Activated CD4-positive, alpha-beta T cell treated with anti-CD3 and anti-CD28 coated beads, Interleukin-2, amount 50 U/mL, for 16 hours (primary cell): ENCODE measurements around the gene IFNAR1.
"Not testable (repeated sequence)": the region's sequence is repeated elsewhere in the genome, so short reads cannot be mapped to it uniquely, and the experiment has no call there.

Experiments
- DNase-seq: peaks from one replicate; pipeline ENCODE4 v3.0.0-alpha.2; 2020

Gene IFNAR1

DNA sequence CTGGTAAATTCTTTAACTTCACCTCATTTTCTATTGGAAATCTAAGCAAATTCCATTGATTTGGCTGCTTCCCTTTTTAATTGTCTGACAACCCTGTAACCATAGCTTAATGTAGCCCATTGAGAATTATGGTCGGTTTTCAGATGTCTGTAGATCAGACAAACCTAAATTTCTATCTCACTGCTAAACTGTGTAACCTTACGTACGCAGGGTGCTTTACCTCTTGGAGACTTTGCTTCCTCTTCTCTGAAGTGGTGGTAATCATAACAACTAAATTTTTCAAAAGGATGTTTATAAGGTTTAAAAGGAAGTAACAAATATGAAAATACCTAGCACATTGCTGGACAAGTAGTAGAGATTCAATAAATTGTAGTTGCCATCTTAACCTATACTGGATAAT, 25.9 kb downstream of the IFNAR1 start:
- no peak for DNase-seq

DNA sequence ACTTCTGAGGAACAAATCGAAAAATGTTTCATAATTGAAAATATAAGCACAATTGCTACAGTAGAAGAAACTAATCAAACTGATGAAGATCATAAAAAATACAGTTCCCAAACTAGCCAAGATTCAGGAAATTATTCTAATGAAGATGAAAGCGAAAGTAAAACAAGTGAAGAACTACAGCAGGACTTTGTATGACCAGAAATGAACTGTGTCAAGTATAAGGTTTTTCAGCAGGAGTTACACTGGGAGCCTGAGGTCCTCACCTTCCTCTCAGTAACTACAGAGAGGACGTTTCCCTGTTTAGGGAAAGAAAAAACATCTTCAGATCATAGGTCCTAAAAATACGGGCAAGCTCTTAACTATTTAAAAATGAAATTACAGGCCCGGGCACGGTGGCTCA, 30.6 kb downstream of the IFNAR1 start:
- DNase-seq, result no peak

DNA sequence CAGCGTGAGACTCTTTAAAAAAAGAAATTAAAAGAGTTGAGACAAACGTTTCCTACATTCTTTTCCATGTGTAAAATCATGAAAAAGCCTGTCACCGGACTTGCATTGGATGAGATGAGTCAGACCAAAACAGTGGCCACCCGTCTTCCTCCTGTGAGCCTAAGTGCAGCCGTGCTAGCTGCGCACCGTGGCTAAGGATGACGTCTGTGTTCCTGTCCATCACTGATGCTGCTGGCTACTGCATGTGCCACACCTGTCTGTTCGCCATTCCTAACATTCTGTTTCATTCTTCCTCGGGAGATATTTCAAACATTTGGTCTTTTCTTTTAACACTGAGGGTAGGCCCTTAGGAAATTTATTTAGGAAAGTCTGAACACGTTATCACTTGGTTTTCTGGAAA, 31.2 kb downstream of the IFNAR1 start:
- no peak for DNase-seq

- DNase-seq, result no peak
These were observed 32.4 kb downstream of the IFNAR1 start for GRCh38 chr21:33357177-33357576.

GRCh38 chr21:33359446-33359845, 34.7 kb downstream of the IFNAR1 start:
- DNase-seq, result no peak

GRCh38 chr21:33360281-33360680, 35.5 kb downstream of the IFNAR1 start:
- DNase-seq, result no peak

DNA sequence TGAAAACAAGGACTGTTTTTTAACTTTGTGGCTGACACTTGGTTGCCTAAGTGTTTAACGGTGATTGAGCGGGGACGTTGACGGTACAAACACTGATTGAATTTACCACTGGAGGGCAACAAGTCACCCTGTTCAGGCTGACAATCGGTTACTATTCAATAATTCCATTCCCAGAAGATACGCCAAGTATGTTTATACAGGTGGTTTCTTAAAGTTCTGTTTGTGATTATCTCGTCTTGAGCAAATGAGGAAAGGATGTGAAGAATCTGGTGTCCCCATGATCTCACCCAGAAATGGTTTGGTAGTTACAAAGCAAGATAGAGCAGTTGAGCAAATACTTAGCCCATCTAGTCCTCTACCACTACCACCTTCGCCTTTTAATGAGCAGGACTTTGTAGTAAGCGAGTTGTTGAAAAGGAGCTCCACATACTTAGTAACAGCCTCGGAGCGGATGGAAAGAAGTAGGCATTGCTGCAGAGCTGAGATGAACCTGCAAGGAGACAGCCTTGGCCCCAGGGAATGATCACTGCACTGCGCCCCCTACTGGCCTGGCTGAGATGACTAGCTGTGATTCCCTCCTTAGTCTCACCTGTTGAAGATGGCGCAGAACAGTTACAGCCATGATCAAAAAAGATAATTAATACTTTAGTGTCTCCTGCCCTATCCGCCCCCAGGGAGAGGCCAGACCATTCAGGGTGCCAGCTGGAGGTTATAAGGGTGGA, 36.3 kb downstream of the IFNAR1 start:
- peak; percentile 84 for DNase-seq

- DNase-seq, result peak; percentile 58
These were observed 37.3 kb downstream of the IFNAR1 start for GRCh38 chr21:33362044-33362555.

DNA sequence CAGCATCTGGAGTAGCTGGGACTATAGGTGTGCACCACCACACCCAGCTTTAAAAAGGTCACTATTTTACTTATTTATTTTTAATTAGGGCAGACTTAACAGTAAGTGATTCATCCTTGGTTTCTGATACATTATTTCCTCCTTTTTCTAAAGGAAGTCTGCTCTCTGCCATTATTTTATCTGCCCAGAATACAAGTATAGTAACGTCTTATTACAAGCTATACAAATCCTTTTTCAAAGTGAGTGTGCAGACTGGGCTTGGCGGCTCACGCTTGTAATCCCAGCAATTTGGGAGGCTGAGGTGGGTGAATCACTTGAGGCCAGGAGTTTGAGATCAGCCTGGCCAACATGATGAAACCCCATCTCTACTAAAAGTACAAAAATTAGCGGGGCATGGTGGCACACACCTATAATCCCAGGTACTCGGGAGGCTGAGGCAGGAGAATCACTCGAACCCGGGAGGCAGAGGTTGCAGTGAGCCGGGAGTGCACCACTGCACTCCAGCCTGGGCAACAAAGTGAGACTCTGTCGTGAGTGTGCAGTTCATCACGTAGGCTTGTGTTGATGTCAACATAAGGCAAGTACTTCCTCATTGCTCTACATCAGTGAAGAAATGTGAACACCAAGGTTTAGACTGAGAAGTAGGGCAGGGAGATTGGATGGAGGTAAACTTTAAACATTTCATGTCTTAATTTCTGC, 39.3 kb downstream of the IFNAR1 start:
- DNase-seq, result not testable (repeated sequence)

GRCh38 chr21:33364830-33365229, 40.1 kb downstream of the IFNAR1 start:
- no peak for DNase-seq

DNA sequence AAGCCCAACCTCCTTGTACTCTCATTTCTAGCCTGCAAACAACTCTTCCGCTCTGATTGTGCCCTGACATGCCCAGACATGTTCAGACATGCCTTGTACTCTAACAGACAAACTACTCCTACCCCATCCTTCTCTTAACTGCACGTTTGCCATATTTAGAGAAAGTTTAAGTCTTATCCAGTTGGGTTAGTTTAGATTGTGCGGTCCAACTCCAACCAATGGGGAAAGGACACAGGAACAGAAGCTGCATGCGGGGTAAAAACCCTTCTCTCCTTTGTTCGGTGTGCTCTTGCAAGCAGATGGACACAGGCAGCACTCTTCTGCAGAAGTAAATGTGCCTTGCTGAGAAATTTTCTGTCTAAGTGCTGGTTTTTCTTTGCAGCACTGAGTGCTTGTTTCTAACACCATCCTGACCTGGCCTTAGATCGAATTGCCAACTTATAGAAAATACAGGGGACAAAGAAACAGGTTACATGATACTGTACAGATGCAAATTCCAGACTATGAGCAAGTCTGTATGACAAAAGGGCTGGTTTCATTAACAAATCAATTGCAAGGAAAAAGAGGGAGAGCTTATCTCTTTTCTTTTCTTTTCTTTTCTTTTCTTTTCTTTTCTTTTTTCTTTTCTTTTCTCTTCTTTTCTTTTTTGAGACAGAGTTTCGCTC, 42.7 kb downstream of the IFNAR1 start:
- no peak for DNase-seq

DNA sequence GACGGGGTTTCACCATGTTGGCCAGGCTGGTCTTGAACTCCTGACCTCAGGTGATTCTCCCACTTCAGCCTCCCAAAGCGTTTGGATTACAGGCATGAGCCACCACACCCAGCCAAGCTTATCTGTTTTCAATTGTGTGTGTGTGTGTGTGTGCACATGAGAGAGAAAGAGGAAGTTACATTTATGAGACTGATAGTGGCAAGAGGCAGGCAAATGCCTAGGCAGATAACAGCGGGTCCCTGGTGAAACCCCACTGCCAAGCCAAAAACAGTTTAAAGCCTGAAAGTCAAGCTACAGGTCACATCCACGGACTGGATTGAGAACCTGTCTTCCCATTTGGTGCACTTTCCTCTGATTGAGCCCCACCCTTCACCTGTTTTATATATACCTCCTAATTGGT, 43.4 kb downstream of the IFNAR1 start:
- no peak for DNase-seq

GRCh38 chr21:33368576-33368975, 43.8 kb downstream of the IFNAR1 start:
- DNase-seq, result no peak

DNA sequence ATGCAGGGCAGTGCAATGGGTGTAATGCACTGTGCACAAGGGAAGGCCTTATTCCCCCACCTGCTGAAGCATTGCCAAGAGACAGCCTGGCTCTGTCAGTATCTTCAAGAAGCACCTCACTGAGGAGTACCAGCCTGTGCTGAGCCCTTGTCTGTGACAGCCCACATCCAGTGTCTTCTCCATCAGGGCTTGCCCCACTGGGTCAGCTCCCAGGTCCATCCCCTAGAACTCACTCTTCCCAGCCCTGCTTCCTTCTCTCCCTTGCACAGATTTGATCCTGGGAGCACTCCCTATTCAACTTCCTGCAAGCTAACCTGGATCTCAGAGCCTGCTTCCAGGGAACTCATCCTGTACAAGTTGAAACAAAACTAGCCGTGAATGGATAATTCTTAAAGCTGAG, 44.8 kb downstream of the IFNAR1 start:
- no peak for DNase-seq

DNA sequence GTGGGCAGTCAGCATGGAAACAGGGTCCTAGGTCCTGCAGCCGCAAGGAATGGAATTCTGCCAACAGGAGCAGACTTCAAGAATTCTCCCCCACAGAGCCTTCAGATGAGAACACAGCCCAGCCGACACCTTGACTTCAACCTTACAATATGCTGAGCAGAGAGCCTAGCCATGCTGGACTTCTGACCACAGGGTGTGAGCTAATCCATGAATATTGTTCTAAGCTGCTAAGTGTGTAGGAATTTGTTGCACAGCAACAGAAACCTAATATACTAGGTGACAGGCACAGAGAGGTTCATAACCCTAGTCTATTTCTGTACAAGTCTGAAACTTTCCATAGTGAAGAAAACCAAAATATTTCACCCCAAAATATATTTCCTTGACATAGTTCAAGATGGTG, 45.5 kb downstream of the IFNAR1 start:
- no peak for DNase-seq

- no peak for DNase-seq
These were observed 46.6 kb downstream of the IFNAR1 start for GRCh38 chr21:33371366-33371765.

DNA sequence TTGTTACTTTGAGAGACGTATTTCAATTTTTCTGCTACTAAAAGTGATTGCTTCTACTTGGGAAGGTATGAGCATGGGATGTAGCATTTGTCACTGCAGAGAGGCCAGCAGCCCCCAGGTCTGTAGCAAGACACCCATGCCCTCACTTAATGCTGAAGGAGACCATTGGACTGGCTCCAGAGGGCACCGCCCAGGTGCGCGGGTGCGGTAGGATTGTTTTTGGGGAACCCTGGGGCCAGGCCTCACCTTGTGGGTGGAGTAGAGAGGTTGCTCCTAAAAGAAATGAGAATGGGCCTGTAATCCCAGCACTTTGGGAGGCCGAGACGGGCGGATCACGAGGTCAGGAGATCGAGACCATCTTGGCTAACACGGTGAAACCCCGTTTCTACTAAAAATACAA, 47.8 kb downstream of the IFNAR1 start:
- DNase-seq, result no peak

GRCh38 chr21:33373451-33373850, 48.7 kb downstream of the IFNAR1 start:
- DNase-seq, result no peak

GRCh38 chr21:33374080-33374449, 49.3 kb downstream of the IFNAR1 start:
- DNase-seq, result no peak

DNA sequence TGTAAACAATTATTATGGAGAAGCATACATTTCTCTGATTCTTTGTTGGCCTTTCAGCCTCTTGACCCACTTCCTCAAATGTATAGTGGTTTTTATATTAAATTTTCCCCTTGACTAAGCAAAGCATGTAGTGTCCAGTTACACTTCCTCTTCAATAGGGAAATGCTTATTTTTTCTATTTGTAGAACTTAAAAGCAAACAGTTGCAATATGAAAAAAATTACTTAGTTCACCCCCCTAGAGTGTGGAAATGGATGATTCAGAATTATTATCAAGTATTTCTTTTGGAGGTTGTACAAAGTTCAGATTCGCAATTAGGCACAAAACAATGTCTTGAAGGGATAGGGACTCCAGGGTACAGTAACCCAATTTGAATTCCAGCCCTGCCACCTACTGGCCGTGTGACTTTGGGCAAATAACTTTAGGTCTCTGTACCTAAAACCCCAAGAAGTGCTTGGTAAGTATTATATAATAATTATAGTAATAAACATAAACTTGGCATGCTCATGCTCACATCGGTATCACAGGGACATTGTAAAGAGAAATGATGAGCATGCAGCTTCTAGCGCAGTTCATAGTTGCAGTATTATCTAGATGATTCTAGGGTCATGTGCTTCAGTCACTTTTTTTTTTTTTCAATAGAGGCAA, 49.8 kb downstream of the IFNAR1 start:
- DNase-seq, result peak; percentile 56

DNA sequence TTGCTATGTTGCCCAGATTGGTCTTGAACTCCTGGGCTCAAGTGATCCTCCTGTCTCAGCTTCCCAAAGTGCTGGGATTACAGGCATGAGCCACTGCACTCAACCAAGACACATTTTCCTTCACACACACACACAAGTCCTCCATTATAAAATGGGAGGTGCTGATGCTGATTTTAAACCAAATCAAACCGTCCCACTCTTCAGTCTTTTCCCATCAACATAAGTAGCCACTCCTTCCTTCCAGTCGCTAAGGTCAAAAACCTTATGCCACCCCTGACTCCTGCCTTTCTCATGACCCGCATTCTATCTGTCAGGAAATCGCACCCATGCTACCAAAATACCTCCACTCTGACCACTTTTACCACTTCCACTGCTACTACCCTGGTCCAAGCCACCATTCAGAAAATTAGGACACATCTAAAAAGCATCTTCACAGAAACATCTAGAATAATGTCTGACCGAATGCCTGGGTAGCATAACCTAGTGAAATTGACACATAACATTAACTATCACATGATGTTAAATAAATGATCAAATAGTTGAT, 50.4 kb downstream of the IFNAR1 start:
- DNase-seq, result no peak

- DNase-seq, result no peak
These were observed 52.6 kb downstream of the IFNAR1 start for GRCh38 chr21:33377221-33377920.

- DNase-seq, result no peak
These were observed 53.3 kb downstream of the IFNAR1 start for GRCh38 chr21:33378081-33378480.
